Gastrocnemius medialis (tissue), 4 donors: ENCODE results near the gene ELMO1. TPM values are rescaled to one million over a fixed set of nuclear protein-coding genes. Genes with fewer than 3 reads are reported as not detected.

Experiments used
- ATAC-seq, 2 donors: fragments of 150-250 bp; one replicate each; pipeline ENCODE4 v1.9.1; 2016
- DNase-seq, 2 donors: peaks; one replicate each; pipeline ENCODE4 v3.0.0-alpha.2; 2019
- H3K27ac ChIP-seq, 4 donors: fragments of 200-600 bp; sonication (generic); 1 replicate in 1 of 4; 2 replicates in 3 of 4; pipeline ENCODE4 v1.5.1; 2016 to 2018; ENCODE audit warnings: mild to moderate bottlenecking in 2 of 4, moderate library complexity in 1 of 4
- H3K27me3 ChIP-seq, 3 donors: fragments of 200-600 bp; sonication (generic) in 2 of 3; 1 replicate in 1 of 3; 2 replicates in 2 of 3; pipeline versions ENCODE4 v1.5.1 to v1.6.0; 2016 to 2019; ENCODE audit warnings: mild to moderate bottlenecking in 1 of 3, moderate library complexity in 1 of 3
- H3K36me3 ChIP-seq, 2 donors: fragments of 200-600 bp; sonication (generic) in 1 of 2; one replicate each; pipeline ENCODE4 v1.5.1; 2017 to 2018
- H3K4me1 ChIP-seq, 2 donors: fragments of 200-600 bp; sonication (generic) in 1 of 2; one replicate each; pipeline ENCODE4 v1.5.1; 2016 to 2017; ENCODE audit warnings: mild to moderate bottlenecking in 2 of 2
- H3K4me3 ChIP-seq, 4 donors: fragments of 200-600 bp; sonication (generic) in 3 of 4; 1 replicate in 1 of 4; 2 replicates in 3 of 4; pipeline ENCODE4 v1.5.1; 2016 to 2019; ENCODE audit warnings: mild to moderate bottlenecking in 2 of 4
- H3K9me3 ChIP-seq, 3 donors: fragments of 200-600 bp; sonication (generic) in 2 of 3; 1 replicate in 1 of 3; 2 replicates in 2 of 3; pipeline ENCODE4 v1.5.1; 2016 to 2019
- CTCF ChIP-seq, 5 experiments: fragments of 450-650 bp in 3 of 5; fragments of 200-600 bp in 2 of 5; sonication (generic) in 2 of 5; IDR thresholded peaks in 4 of 5; conservative IDR thresholded peaks in 1 of 5; 1 replicate in 4 of 5; 2 replicates in 1 of 5; pipeline ENCODE4 v1.5.1; 2016 to 2019; ENCODE audit warnings: antibody characterized with exemption in 5 of 5, mild to moderate bottlenecking in 3 of 5, moderate library complexity in 3 of 5
- POLR2A ChIP-seq, 2 donors: fragments of 450-650 bp; IDR thresholded peaks; one replicate each; pipeline ENCODE4 v1.6.1; 2017; ENCODE audit warnings: antibody characterized with exemption in 2 of 2, mild to moderate bottlenecking in 2 of 2, moderate library complexity in 2 of 2
- in situ Hi-C, 4 donors: fragments of 200-750 bp; cut with MboI; loops; one replicate each; pipeline versions ENCODE4 v1.15.0 to v1.8.0; 2017; ENCODE audit warnings: low sequenced_read_pairs in 4 of 4
- intact Hi-C: fragments of 100-400 bp; cut with DNase I; formaldehyde crosslinking; loops from one replicate; pipeline ENCODE4 v1.15.1; 2023; ENCODE audit warnings: low total_unique reads
- total RNA-seq, 4 donors: library from RNA; depleted of rRNA; stranded (reverse); fragments of >200 nt; gene quantifications; one replicate each; pipeline versions ENCODE4 v1.1.0 to v1.2.3, GENCODE V29; 2016

ELMO1 gene
- total RNA-seq, 4 donors from 2014 or later = 8.4 to 18.9 (median 14.6) TPM

- DNase-seq (no peak), ATAC-seq (no peak)
- Histone ChIP-seq H3K27ac (no peak overlapping the region), H3K36me3 (no peaks in the 10 kb centered on the region), H3K9me3 (no peaks in the 10 kb centered on the region), H3K4me3 (no peak overlapping the region), H3K4me1 (no peaks in the 10 kb centered on the region), H3K27me3 (no peaks in the 10 kb centered on the region)
- intact Hi-C loops (no loop called here), in situ Hi-C loops (no loop called here)
- no peak for TF ChIP-seq CTCF (IDR thresholded peaks at IDR 0.05 in 4 of 5, conservative IDR thresholded peaks at IDR 0.05 in 1 of 5)
- no peak for TF ChIP-seq POLR2A (IDR thresholded peaks at IDR 0.05)
Observed at GRCh38 chr7:37129035-37129425, 319.6 kb downstream of the ELMO1 start.

- no peak for TF ChIP-seq CTCF (IDR thresholded peaks at IDR 0.05 in 4 of 5, conservative IDR thresholded peaks at IDR 0.05 in 1 of 5)
- TF ChIP-seq POLR2A (IDR thresholded peaks at IDR 0.05) = no peak
- Histone ChIP-seq H3K9me3 (no peaks in the 10 kb centered on the region), H3K27ac (no peak overlapping the region), H3K27me3 (no peaks in the 10 kb centered on the region), H3K4me1 (no peaks in the 10 kb centered on the region), H3K4me3 (no peak overlapping the region), H3K36me3 (no peaks in the 10 kb centered on the region)
- intact Hi-C loops = no loop called here
- DNase-seq = no peak
- no peak for ATAC-seq
- in situ Hi-C loops = no loop called here
Observed at GRCh38 chr7:37128327-37129034, 320.2 kb downstream of the ELMO1 start.

- H3K27ac ChIP-seq = no peak overlapping the region
- H3K9me3 ChIP-seq = no peaks in the 10 kb centered on the region
- in situ Hi-C loops (no loop called here), intact Hi-C loops (no loop called here)
- no peak overlapping the region for H3K4me3 ChIP-seq
- DNase-seq (no peak), ATAC-seq (no peak)
- H3K27me3 ChIP-seq = no peaks in the 10 kb centered on the region
- TF ChIP-seq CTCF (IDR thresholded peaks at IDR 0.05 in 4 of 5, conservative IDR thresholded peaks at IDR 0.05 in 1 of 5) = no peak
- no peak for TF ChIP-seq POLR2A (IDR thresholded peaks at IDR 0.05)
- H3K4me1 ChIP-seq = no peaks in the 10 kb centered on the region
- H3K36me3 ChIP-seq = no peaks in the 10 kb centered on the region
Observed at GRCh38 chr7:37119296-37119860, 329.3 kb downstream of the ELMO1 start.

GRCh38 chr7:37118004-37118403 lies 330.7 kb downstream of the ELMO1 start:
- in situ Hi-C loops = no loop called here
- Histone ChIP-seq H3K4me3 (no peak overlapping the region), H3K27me3 (no peaks in the 10 kb centered on the region), H3K36me3 (no peaks in the 10 kb centered on the region), H3K4me1 (no peaks in the 10 kb centered on the region), H3K9me3 (no peaks in the 10 kb centered on the region), H3K27ac (no peak overlapping the region)
- TF ChIP-seq CTCF (IDR thresholded peaks at IDR 0.05 in 4 of 5, conservative IDR thresholded peaks at IDR 0.05 in 1 of 5) (no peak), POLR2A (IDR thresholded peaks at IDR 0.05) (no peak)
- ATAC-seq = no peak
- intact Hi-C loops = no loop called here
- DNase-seq = no peak
